ENCODE results near the gene ZNRF2.
"Not testable (repeated sequence)": the region's sequence is repeated elsewhere in the genome, so short reads cannot be mapped to it uniquely, and the experiment has no call there.

ZNRF2 gene

DNA sequence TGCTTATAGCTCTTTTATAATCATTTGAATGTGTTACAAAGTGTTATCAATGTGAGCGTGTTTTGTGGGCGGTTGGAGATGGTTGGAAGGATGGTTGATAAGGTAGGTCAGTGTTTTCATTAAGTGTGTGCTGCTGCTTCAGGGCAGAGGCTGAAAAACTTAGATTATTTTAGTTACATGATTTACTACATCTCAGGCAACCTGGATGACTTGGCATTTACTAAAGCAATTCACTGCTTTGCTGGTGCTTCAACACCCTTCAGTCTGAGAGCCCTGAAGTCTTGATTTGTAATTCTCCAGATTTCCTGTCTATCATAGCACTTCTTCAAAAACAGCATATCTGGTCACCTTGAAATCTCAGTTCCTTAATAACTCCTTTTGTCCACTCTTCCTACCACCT lies 11.9 kb downstream of the ZNRF2 start:
- H3K4me2 ChIP-seq (ENCODE audit: low read length); H3K27me3 ChIP-seq (ENCODE audit: control insufficient read depth, insufficient read depth, low read length); H3K4me1 ChIP-seq (ENCODE audit: control insufficient read depth, insufficient read depth, low read length); H3K36me3 ChIP-seq (ENCODE audit: insufficient read depth, low read length); H3K9ac ChIP-seq (ENCODE audit: low read depth, low read length); H3K9me3 ChIP-seq (replicated peaks; ENCODE audit: low read length); H3K4me3 ChIP-seq (ENCODE audit: low read length): not testable (repeated sequence)

DNA sequence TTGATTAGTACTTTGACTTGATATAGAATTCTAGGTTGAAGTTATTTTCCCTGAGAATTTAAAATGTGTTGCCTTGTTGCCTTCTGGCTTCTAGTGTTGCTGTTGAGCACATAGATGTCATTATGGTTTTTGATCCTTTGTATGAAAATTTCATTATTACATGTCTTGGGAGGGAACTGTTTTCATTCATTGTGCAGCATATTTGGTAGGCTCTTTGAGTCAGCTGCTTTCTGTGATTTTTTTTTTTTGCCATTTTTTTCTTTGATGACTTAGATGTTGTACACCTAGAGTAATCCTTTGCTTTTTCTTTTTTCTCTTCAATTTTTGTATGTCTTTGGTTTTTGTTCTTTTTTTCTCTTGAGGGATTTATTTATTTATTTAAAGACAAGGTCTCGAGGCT lies 13.1 kb downstream of the ZNRF2 start:
- H3K27me3 ChIP-seq (ENCODE audit: control insufficient read depth, insufficient read depth, low read length); H3K4me1 ChIP-seq (ENCODE audit: control insufficient read depth, insufficient read depth, low read length); H3K9ac ChIP-seq (ENCODE audit: low read depth, low read length); H3K4me3 ChIP-seq (ENCODE audit: low read length); H3K4me2 ChIP-seq (ENCODE audit: low read length); H3K36me3 ChIP-seq (ENCODE audit: insufficient read depth, low read length); H3K9me3 ChIP-seq (replicated peaks; ENCODE audit: low read length): not testable (repeated sequence)

DNA sequence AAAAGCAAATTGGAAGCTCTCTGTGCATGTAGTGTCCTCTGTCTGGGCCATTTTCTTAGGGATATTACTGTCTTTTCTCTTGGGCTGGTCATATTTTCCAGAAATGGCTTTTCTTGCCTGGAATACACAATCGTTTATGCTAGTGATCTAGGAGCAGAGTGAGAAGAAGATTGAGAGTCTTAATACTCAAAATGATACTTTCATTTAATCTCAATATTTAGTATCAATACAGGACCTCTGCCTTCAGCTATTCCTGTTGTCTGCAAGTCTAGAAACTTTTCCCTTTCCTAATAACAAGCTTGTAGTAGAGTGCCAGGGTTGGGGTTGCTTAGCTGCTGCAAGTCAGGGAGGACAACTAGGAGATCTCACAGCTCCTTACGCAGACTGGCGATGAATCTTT lies 14.0 kb downstream of the ZNRF2 start:
- H3K4me1 ChIP-seq (ENCODE audit: control insufficient read depth, insufficient read depth, low read length); H3K9ac ChIP-seq (ENCODE audit: low read depth, low read length); H3K4me3 ChIP-seq (ENCODE audit: low read length); H3K4me2 ChIP-seq (ENCODE audit: low read length); H3K27me3 ChIP-seq (ENCODE audit: control insufficient read depth, insufficient read depth, low read length); H3K36me3 ChIP-seq (ENCODE audit: insufficient read depth, low read length); H3K9me3 ChIP-seq (replicated peaks; ENCODE audit: low read length): not testable (repeated sequence)

DNA sequence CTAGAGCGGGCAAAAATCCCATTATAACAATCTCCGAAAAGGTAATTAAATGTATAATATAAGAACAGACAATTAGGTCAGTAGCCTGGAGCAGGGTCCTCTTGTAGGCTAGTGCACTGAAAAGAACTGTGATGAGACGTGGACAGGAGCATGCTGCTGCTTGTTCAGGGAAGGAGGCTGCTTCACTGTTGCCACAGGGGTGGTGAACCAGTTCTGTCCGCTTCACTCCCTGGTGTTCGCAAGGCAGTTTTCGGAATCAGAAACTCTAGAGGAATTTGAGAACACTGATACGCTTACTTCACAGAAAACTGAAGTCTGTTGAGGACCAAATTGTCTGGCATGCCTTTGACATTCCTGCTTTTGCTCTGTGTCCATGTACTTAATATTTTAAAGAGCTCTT lies 17.4 kb downstream of the ZNRF2 start:
- no peak overlapping the region for H3K4me2 ChIP-seq (ENCODE audit: low read length)
- no peaks in the 10 kb centered on the region for H3K36me3 ChIP-seq (ENCODE audit: insufficient read depth, low read length)
- H3K9ac ChIP-seq (ENCODE audit: low read depth, low read length) = no peak overlapping the region
- no peaks in the 10 kb centered on the region for H3K27me3 ChIP-seq (ENCODE audit: control insufficient read depth, insufficient read depth, low read length)
- H3K9me3 ChIP-seq (replicated peaks; ENCODE audit: low read length) = no peaks in the 10 kb centered on the region
- no peaks in the 10 kb centered on the region for H3K4me1 ChIP-seq (ENCODE audit: control insufficient read depth, insufficient read depth, low read length)
- no peak overlapping the region for H3K4me3 ChIP-seq (ENCODE audit: low read length)

DNA sequence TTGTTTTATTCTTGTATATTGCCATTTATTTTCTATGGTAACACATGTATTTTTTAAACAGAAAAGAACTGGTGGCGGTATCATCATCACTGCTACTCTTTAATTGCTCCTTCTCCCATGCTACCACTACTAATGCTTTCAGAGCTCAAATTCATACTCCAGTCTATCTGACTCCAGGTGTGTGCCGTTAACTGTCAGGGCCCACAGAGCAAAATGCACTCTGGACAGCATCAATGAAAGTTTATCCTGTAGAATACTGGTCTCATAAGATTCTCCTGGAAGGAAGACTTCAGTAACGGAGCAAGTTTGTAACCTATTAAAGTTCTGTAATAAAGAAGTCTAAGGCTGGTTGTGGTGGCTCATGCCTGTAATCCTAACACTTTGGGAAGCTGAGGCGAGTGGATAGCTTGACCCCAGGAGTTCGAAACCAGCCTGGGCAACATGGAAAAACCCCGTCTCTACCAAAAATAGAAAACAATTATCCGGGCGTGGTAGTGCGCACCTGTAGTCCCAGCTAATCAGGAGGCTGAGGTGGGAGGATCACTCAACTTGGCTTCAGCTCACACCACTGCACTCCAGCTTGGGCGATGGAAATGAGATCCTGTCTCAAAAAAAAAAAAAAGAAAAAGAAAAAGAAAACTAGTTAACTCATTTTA lies 18.4 kb downstream of the ZNRF2 start:
- Histone ChIP-seq H3K27me3 (ENCODE audit: control insufficient read depth, insufficient read depth, low read length) (no peaks in the 10 kb centered on the region), H3K4me1 (ENCODE audit: control insufficient read depth, insufficient read depth, low read length) (no peaks in the 10 kb centered on the region), H3K4me2 (ENCODE audit: low read length) (no peak overlapping the region), H3K9ac (ENCODE audit: low read depth, low read length) (no peak overlapping the region), H3K4me3 (ENCODE audit: low read length) (no peak overlapping the region), H3K9me3 (replicated peaks; ENCODE audit: low read length) (no peaks in the 10 kb centered on the region), H3K36me3 (ENCODE audit: insufficient read depth, low read length) (no peaks in the 10 kb centered on the region)

DNA sequence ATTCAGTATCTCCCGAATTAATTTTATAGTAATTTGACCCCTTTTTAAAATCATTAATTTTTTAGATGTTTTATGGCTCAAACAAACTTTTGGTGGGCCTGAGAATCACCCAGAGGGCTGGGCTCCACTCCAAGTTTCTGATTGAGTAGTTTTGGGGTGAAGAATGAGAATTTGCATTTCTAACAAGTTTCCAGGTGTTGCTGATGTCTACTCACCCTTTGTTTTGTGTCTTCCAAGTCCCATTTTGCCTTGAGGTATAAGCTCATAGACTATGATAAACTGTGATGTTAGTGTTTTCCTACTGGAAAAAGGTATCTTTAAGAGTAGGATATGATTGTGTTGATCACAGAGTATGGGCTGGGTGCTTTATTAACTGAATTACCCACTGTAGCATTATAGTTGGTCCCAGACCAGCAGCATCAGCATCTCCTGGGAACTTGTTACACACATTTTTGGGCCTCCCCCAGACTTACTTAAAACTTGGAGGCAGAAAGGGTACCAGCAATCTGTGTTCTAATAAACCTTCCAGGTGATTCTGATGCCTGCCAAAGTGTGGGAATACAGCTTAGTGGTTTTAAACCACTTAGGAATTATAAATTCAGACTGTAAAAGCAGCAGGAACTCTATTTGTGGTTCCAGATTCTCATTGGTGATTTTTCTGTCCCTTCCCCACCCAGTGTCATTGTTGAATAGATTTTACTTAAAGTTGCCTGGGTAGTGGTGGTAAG lies 19.1 kb downstream of the ZNRF2 start:
- no peaks in the 10 kb centered on the region for H3K4me1 ChIP-seq (ENCODE audit: control insufficient read depth, insufficient read depth, low read length)
- no peaks in the 10 kb centered on the region for H3K27me3 ChIP-seq (ENCODE audit: control insufficient read depth, insufficient read depth, low read length)
- H3K9ac ChIP-seq (ENCODE audit: low read depth, low read length) = no peak overlapping the region
- no peak overlapping the region for H3K4me2 ChIP-seq (ENCODE audit: low read length)
- H3K4me3 ChIP-seq (ENCODE audit: low read length) = no peak overlapping the region
- H3K36me3 ChIP-seq (ENCODE audit: insufficient read depth, low read length) = no peaks in the 10 kb centered on the region
- no peaks in the 10 kb centered on the region for H3K9me3 ChIP-seq (replicated peaks; ENCODE audit: low read length)

DNA sequence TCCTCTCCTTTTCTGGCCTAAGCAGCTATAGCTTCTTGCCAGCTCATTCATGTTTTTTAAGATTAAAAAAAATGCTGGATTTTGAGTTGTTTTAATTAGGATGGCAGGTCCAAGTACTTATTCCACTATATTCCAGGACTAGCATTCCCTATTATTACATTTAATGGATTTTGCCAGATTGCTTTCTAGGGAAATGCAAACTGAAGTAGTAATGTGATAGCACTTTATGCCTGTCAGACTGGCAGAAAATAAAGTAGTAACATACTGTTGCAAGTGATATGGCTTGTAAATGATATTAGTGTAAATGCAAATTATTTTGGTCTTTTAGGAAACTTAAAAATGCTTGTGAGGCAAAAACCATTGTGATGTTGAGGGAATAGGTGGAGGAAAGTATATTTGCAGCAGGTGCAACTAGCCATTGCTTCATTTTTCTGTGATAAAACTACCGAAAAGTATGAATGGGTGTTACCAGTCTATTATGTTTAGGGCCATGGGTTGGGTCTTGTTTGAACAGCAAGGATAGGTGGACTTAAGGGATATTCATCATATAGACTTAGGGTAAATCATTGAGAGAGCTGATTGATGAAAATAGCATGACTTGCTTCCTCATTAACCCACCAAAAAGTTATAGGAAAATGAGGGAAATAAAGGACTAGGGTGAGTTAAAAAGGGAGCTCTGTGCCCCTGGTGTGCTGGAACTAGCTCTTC lies 19.9 kb downstream of the ZNRF2 start:
- H3K36me3 ChIP-seq (ENCODE audit: insufficient read depth, low read length) = no peaks in the 10 kb centered on the region
- no peaks in the 10 kb centered on the region for H3K9me3 ChIP-seq (replicated peaks; ENCODE audit: low read length)
- no peaks in the 10 kb centered on the region for H3K27me3 ChIP-seq (ENCODE audit: control insufficient read depth, insufficient read depth, low read length)
- H3K4me2 ChIP-seq (ENCODE audit: low read length) = no peak overlapping the region
- no peak overlapping the region for H3K4me3 ChIP-seq (ENCODE audit: low read length)
- no peaks in the 10 kb centered on the region for H3K4me1 ChIP-seq (ENCODE audit: control insufficient read depth, insufficient read depth, low read length)
- H3K9ac ChIP-seq (ENCODE audit: low read depth, low read length) = no peak overlapping the region

DNA sequence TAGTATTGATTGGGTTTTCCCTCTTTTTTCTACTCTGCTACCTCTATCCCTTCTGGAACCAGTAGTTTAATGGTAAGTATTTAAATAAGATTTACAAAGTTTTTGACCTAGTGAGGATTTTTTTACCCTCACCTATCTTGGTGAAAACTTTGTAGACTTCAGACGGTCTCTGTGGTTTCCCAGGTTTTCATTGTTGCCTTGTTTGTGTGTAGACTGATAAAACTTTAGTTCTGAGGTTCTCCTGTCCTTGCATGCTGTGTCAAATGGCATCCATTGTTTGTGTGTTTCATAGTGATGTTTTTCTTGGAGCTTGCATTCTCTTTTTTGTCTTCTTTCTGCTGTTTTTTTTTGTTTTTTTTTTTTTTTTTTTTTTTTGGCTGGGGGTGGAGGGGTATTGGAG lies 22.6 kb downstream of the ZNRF2 start:
- Histone ChIP-seq H3K36me3 (ENCODE audit: insufficient read depth, low read length) (no peaks in the 10 kb centered on the region), H3K4me3 (ENCODE audit: low read length) (no peak overlapping the region), H3K27me3 (ENCODE audit: control insufficient read depth, insufficient read depth, low read length) (no peaks in the 10 kb centered on the region), H3K4me1 (ENCODE audit: control insufficient read depth, insufficient read depth, low read length) (no peaks in the 10 kb centered on the region), H3K9ac (ENCODE audit: low read depth, low read length) (no peak overlapping the region), H3K9me3 (replicated peaks; ENCODE audit: low read length) (no peaks in the 10 kb centered on the region), H3K4me2 (ENCODE audit: low read length) (no peak overlapping the region)

DNA sequence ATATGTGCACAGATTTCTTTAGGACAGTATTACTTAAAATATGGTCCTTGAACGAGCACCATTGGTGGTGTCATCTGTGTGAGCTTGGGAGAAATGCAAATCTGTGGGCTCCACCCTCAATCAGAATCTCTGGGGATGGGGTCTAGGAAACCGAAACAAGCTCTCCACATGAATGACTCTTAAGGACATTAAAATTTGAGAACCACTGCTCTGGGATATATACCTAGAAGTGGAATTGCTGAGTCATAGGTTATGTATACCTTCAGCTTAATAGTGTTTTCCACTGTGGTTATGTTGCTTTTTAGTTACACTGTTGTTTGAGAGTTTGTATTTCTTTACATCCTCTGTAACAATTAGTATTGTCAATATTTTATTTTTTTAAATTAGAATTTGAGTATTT lies 24.0 kb downstream of the ZNRF2 start:
- Histone ChIP-seq H3K4me3 (ENCODE audit: low read length) (no peak overlapping the region), H3K36me3 (ENCODE audit: insufficient read depth, low read length) (no peaks in the 10 kb centered on the region), H3K4me1 (ENCODE audit: control insufficient read depth, insufficient read depth, low read length) (no peaks in the 10 kb centered on the region), H3K9ac (ENCODE audit: low read depth, low read length) (no peak overlapping the region), H3K27me3 (ENCODE audit: control insufficient read depth, insufficient read depth, low read length) (no peaks in the 10 kb centered on the region), H3K4me2 (ENCODE audit: low read length) (no peak overlapping the region), H3K9me3 (replicated peaks; ENCODE audit: low read length) (no peaks in the 10 kb centered on the region)

DNA sequence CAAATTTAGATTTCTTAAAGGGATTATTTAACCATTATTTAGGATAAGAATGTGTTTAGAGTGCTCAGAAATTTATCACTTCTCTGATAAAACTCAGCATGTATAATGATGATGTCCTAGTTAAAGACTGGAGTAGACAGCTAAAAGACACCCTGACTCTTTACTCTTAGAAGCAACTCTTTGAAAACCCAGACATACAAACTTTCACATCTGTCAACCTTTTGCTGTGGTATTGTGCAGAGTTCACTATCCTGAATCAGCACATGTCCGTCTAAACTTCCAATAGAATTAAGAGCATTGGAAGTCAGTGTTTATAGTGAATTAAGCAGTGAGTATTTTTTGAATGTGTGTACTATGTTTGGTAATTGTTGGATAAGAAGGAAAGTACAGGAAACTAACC lies 24.9 kb downstream of the ZNRF2 start:
- H3K4me2 ChIP-seq (ENCODE audit: low read length) = no peak overlapping the region
- no peaks in the 10 kb centered on the region for H3K36me3 ChIP-seq (ENCODE audit: insufficient read depth, low read length)
- no peak overlapping the region for H3K4me3 ChIP-seq (ENCODE audit: low read length)
- no peaks in the 10 kb centered on the region for H3K9me3 ChIP-seq (replicated peaks; ENCODE audit: low read length)
- no peaks in the 10 kb centered on the region for H3K4me1 ChIP-seq (ENCODE audit: control insufficient read depth, insufficient read depth, low read length)
- H3K27me3 ChIP-seq (ENCODE audit: control insufficient read depth, insufficient read depth, low read length) = no peaks in the 10 kb centered on the region
- H3K9ac ChIP-seq (ENCODE audit: low read depth, low read length) = no peak overlapping the region

DNA sequence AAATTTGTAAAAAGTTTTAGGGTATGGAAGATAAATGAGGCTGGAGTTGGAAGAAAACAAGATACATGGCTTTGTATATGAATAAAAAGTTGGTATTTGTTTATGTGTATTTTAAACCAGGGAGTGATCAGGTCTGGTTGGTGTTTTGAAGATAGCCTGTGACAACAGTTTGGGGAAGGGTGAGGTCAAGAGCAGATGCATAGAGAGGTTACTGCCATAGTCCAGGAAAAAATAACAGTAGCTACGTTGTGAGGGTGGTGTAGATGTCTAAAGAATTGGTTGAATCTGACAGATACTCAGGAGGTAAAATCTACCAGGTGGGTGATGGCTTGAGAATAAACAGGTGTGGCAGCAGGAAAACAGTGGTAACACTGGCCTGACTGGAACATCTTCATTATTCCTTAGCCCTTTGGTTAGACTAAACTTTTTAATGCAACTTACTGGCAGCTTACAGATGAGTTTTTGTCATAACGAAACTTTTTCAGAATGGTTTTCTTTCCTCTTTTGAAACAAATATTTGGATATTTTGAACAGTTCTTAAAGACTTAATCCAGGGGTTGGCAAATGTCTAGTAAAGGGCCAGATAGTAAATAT lies 25.5 kb downstream of the ZNRF2 start:
- H3K4me2 ChIP-seq (ENCODE audit: low read length) = no peak overlapping the region
- no peaks in the 10 kb centered on the region for H3K27me3 ChIP-seq (ENCODE audit: control insufficient read depth, insufficient read depth, low read length)
- no peaks in the 10 kb centered on the region for H3K36me3 ChIP-seq (ENCODE audit: insufficient read depth, low read length)
- no peaks in the 10 kb centered on the region for H3K4me1 ChIP-seq (ENCODE audit: control insufficient read depth, insufficient read depth, low read length)
- H3K4me3 ChIP-seq (ENCODE audit: low read length) = no peak overlapping the region
- H3K9ac ChIP-seq (ENCODE audit: low read depth, low read length) = no peak overlapping the region
- H3K9me3 ChIP-seq (replicated peaks; ENCODE audit: low read length) = no peaks in the 10 kb centered on the region
